Measurements from ENCODE around the gene CFAP410.

- no peak for TF ChIP-seq CTCF (IDR thresholded peaks at IDR 0.05 in 8 of 11, conservative IDR thresholded peaks at IDR 0.05 in 3 of 11)
- no peak for TF ChIP-seq POLR2A (IDR thresholded peaks at IDR 0.05)
Observed at GRCh38 chr21:44377922-44378645, 38.9 kb upstream of the CFAP410 start.

Data from spleen (tissue), 7 donors.